Measurements from ENCODE around the gene COL5A1. TPM values are rescaled to one million over a fixed set of nuclear protein-coding genes. Genes with fewer than 3 reads are reported as not detected.

COL5A1 gene
- total and polyA plus RNA-seq, 2 donors (not counting 1 experiment from before 2014, with no cell fraction given): 72.8 to 109 TPM

DNA sequence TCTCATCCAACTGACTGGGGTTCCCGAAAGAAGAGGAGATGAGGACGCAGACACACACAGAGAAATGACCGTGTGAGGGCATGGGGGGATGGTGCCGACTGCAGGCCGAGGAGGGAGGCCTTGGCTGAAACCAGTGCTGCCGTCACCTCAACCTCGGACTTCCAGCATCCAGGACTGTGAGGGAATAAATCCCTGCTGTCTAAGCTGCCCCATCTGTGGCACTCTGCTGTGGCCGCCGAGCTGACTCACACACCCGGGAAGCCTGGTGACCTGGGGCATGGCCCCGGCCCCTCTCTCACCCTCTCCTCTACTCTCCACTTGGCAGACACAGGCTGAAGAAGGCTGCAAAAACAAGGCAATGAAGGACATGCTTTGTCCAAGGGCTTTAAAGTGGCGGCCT, 4.4 kb upstream of the COL5A1 start:
- Histone ChIP-seq H4K20me1 (ENCODE audit: control insufficient read depth, extremely low read depth, insufficient read depth, low read length) (no peaks in the 10 kb centered on the region), H3K27me3 (ENCODE audit: control insufficient read depth, insufficient read depth, low read length) (no peaks in the 10 kb centered on the region), H3K9me3 (ENCODE audit: control insufficient read depth, insufficient read depth, low read depth, low read length) (no peaks in the 10 kb centered on the region), H2AFZ (ENCODE audit: low read length) (no peak overlapping the region), H3K4me1 (ENCODE audit: control insufficient read depth, extremely low read depth, insufficient read depth, low read length) (peaks cover 5% of the 10 kb centered on the region), H3K9ac (ENCODE audit: insufficient read depth, low read length) (no peak overlapping the region), H3K79me2 (ENCODE audit: control insufficient read depth, insufficient read depth, low read length) (peaks cover 3% of the 10 kb centered on the region), H3K27ac (ENCODE audit: insufficient read depth, low read length) (no peak overlapping the region), H3K36me3 (ENCODE audit: control insufficient read depth, insufficient read depth, low read length) (no peaks in the 10 kb centered on the region), H3K4me3 (replicated peaks in 1 of 4; ENCODE audit: control extremely low read depth in 1 of 4, insufficient read depth in 1 of 4, low read depth in 3 of 4, low read length in 4 of 4) (no peak overlapping the region), H3K4me2 (ENCODE audit: extremely low read depth, insufficient read depth, low read length) (no peak overlapping the region)
- TF ChIP-seq, protein P1, sequence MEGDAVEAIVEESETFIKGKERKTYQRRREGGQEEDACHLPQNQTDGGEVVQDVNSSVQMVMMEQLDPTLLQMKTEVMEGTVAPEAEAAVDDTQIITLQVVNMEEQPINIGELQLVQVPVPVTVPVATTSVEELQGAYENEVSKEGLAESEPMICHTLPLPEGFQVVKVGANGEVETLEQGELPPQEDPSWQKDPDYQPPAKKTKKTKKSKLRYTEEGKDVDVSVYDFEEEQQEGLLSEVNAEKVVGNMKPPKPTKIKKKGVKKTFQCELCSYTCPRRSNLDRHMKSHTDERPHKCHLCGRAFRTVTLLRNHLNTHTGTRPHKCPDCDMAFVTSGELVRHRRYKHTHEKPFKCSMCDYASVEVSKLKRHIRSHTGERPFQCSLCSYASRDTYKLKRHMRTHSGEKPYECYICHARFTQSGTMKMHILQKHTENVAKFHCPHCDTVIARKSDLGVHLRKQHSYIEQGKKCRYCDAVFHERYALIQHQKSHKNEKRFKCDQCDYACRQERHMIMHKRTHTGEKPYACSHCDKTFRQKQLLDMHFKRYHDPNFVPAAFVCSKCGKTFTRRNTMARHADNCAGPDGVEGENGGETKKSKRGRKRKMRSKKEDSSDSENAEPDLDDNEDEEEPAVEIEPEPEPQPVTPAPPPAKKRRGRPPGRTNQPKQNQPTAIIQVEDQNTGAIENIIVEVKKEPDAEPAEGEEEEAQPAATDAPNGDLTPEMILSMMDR (conservative IDR thresholded peaks at IDR 0.05 in 1 of 2, IDR thresholded peaks at IDR 0.05 in 1 of 2; ENCODE audit: low read depth in 1 of 2, low read length in 2 of 2): peak in 1 of 2 donors; percentile 48
- no peak for TF ChIP-seq EZH2 (IDR thresholded peaks at IDR 0.05; ENCODE audit: low read length, missing control alignments)
- peak; percentile 68 to 69 for DNase-seq (ENCODE audit: low read depth in 2 of 2)

DNA sequence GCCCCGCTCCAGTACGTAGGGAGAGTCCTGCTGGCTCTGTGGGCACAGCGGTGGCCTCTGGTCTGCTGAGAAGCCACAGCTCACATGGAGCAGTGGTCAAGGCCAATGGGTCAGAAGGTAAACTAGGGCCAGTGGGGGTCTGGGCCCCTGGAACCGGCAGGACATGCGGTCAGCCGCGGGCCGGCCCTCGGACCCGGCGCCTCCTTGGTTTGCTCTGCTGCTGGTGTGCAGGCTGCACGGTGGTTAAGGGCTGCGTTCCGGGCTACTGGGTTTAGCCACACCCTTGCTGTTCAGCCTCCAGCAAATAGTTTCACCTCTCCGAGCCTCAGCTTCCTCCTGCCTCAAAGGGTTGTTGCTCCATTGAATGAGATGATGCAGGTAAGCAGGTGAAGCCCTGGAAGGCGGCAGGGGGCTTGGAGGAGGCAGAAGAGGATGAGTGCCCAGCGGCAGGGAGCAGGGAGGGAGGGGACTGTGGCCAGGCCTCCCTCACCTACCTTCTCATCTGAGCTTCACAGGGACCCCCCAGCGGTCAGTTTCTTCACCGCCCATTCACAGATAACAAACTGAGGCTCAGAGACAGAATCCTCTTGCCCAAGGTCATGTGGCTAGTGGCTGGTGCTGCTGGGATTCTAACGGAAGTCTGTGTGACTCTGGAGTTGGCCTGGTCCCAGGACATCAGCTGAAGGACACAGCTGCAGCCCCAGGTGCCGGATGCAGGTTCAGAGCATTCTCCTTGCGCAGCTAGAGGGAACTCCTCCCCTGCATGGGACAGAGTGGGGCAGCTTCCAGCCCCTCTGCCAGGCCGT, 3.7 kb upstream of the COL5A1 start:
- Histone ChIP-seq H3K79me2 (ENCODE audit: control insufficient read depth, insufficient read depth, low read length) (peaks cover 5% of the 10 kb centered on the region), H3K27me3 (ENCODE audit: control insufficient read depth, insufficient read depth, low read length) (no peaks in the 10 kb centered on the region), H3K36me3 (ENCODE audit: control insufficient read depth, insufficient read depth, low read length) (no peaks in the 10 kb centered on the region), H3K27ac (ENCODE audit: insufficient read depth, low read length) (no peak overlapping the region), H3K9ac (ENCODE audit: insufficient read depth, low read length) (no peak overlapping the region), H3K4me3 (replicated peaks in 1 of 4; ENCODE audit: control extremely low read depth in 1 of 4, insufficient read depth in 1 of 4, low read depth in 3 of 4, low read length in 4 of 4) (no peak overlapping the region), H4K20me1 (ENCODE audit: control insufficient read depth, extremely low read depth, insufficient read depth, low read length) (no peaks in the 10 kb centered on the region), H2AFZ (ENCODE audit: low read length) (no peak overlapping the region), H3K4me2 (ENCODE audit: extremely low read depth, insufficient read depth, low read length) (no peak overlapping the region), H3K9me3 (ENCODE audit: control insufficient read depth, insufficient read depth, low read depth, low read length) (no peaks in the 10 kb centered on the region), H3K4me1 (ENCODE audit: control insufficient read depth, extremely low read depth, insufficient read depth, low read length) (peaks cover 5% of the 10 kb centered on the region)
- DNase-seq (ENCODE audit: low read depth in 2 of 2): no peak
- TF ChIP-seq EZH2 (IDR thresholded peaks at IDR 0.05; ENCODE audit: low read length, missing control alignments): no peak
- TF ChIP-seq, protein P1 (conservative IDR thresholded peaks at IDR 0.05 in 1 of 2, IDR thresholded peaks at IDR 0.05 in 1 of 2; ENCODE audit: low read depth in 1 of 2, low read length in 2 of 2): no peak

DNA sequence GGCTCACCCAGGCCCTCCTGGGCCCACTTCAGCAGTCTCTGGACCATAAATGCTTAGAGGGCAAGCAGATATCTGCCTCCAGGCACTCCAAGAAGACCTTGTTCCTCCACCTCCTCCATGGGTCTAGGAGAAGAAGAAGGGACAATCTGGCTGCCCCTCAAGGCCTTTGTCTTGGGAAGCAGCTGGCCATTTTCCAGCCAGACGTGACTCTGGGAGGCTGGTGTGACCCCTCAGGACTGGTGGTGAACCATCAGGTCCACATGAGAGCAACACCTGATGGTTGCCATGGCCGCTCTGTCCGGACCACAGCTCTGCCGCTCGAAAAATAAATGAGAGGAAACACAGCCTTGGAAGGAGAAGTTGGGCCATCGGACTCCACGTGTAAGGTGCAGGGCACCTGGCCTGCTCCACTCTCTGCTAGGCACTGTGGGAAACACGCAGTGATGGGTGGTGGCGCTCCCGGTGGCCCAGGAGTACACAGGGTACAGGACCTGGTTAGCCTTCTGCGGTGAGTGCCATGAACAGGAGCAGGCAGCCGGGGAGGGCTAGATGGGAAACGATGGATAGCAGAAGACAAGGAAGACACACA, 3.0 kb upstream of the COL5A1 start:
- no peaks in the 10 kb centered on the region for H3K36me3 ChIP-seq (ENCODE audit: control insufficient read depth, insufficient read depth, low read length)
- TF ChIP-seq, protein P1 (conservative IDR thresholded peaks at IDR 0.05 in 1 of 2, IDR thresholded peaks at IDR 0.05 in 1 of 2; ENCODE audit: low read depth in 1 of 2, low read length in 2 of 2): no peak
- no peak for TF ChIP-seq EZH2 (IDR thresholded peaks at IDR 0.05; ENCODE audit: low read length, missing control alignments)
- no peak for DNase-seq (ENCODE audit: low read depth in 2 of 2)
- H3K9me3 ChIP-seq (ENCODE audit: control insufficient read depth, insufficient read depth, low read depth, low read length): no peaks in the 10 kb centered on the region
- H3K27ac ChIP-seq (ENCODE audit: insufficient read depth, low read length): no peak overlapping the region
- H3K4me3 ChIP-seq (replicated peaks in 1 of 4; ENCODE audit: control extremely low read depth in 1 of 4, insufficient read depth in 1 of 4, low read depth in 3 of 4, low read length in 4 of 4): no peak overlapping the region
- no peak overlapping the region for H3K9ac ChIP-seq (ENCODE audit: insufficient read depth, low read length)
- H3K27me3 ChIP-seq (ENCODE audit: control insufficient read depth, insufficient read depth, low read length): no peaks in the 10 kb centered on the region
- H2AFZ ChIP-seq (ENCODE audit: low read length): no peak overlapping the region
- H3K4me2 ChIP-seq (ENCODE audit: extremely low read depth, insufficient read depth, low read length): no peak overlapping the region
- H4K20me1 ChIP-seq (ENCODE audit: control insufficient read depth, extremely low read depth, insufficient read depth, low read length): no peaks in the 10 kb centered on the region
- peaks cover 11% of the 10 kb centered on the region for H3K79me2 ChIP-seq (ENCODE audit: control insufficient read depth, insufficient read depth, low read length)
- H3K4me1 ChIP-seq (ENCODE audit: control insufficient read depth, extremely low read depth, insufficient read depth, low read length): peaks cover 5% of the 10 kb centered on the region

Measured in fibroblast of lung (primary cell).